GM12892 (cell line): ENCODE results near the gene TMEM25.

Experiments
- DNase-seq: peaks from one replicate; pipeline ENCODE4 v3.0.0; 2011; ENCODE audit not compliant: insufficient read length
- FAIRE-seq: peaks from 2 replicates; lab custom pipeline; 2011; peaks lifted over from hg19 to GRCh38; lab: Jason Lieb, UNC
- POLR2A ChIP-seq: IDR thresholded peaks from 2 replicates; pipeline ENCODE4 v1.6.1; 2011; ENCODE audit warnings: low read depth, low read length, control low read depth
- POLR2AphosphoS5 ChIP-seq: IDR thresholded peaks from 2 replicates; pipeline ENCODE4 v1.6.1; 2011; ENCODE audit warnings: low read depth, low read length, control low read depth
- TAF1 ChIP-seq: IDR thresholded peaks from 2 replicates; pipeline ENCODE4 v1.6.1; 2011; ENCODE audit warnings: low read depth, mild to moderate bottlenecking, control low read depth, low read length, borderline replicate concordance

TMEM25 gene

GRCh38 chr11:118532852-118533768 is 2.1 kb downstream of the TMEM25 start:
- FAIRE-seq (no peak), DNase-seq (no peak)
- no peak for TF ChIP-seq TAF1
- no peak for TF ChIP-seq POLR2AphosphoS5
- no peak for TF ChIP-seq POLR2A

GRCh38 chr11:118533769-118534729 is 3.1 kb downstream of the TMEM25 start:
- DNase-seq, result no peak
- TF ChIP-seq POLR2AphosphoS5 (no peak), TAF1 (no peak), POLR2A (no peak)
- no peak for FAIRE-seq

DNA sequence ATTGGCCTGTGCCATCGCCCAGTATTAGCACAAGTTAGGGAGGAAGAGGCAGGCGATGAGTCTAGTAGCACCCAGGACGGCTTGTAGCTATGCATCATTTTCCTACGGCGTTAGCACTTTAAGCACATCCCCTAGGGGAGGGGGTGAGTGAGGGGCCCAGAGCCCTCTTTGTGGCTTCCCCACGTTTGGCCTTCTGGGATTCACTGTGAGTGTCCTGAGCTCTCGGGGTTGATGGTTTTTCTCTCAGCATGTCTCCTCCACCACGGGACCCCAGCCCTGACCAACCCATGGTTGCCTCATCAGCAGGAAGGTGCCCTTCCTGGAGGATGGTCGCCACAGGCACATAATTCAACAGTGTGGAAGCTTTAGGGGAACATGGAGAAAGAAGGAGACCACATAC is 4.3 kb downstream of the TMEM25 start:
- DNase-seq (no peak), FAIRE-seq (no peak)
- TF ChIP-seq POLR2AphosphoS5 (no peak), POLR2A (no peak), TAF1 (no peak)

DNA sequence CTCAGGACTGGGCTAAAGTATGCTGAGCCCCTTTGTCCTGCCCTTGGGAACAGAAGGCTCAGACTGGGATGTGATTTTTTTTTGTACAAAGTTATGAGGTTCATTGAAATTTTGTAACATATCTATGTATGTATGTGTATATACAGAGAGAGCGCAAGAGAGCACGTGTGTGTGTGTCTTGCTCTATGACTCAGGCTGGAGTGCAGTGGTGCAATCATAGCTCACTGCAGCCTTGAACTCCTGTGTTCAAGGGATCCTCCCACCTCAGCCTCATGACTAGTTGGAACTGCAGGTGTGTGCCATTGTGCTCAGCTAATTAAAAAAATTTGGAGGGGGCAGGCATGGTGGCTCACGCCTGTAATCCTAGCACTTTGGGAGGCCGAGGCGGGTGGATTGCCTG is 5.7 kb downstream of the TMEM25 start:
- DNase-seq (no peak), FAIRE-seq (no peak)
- TF ChIP-seq POLR2A, result no peak

DNA sequence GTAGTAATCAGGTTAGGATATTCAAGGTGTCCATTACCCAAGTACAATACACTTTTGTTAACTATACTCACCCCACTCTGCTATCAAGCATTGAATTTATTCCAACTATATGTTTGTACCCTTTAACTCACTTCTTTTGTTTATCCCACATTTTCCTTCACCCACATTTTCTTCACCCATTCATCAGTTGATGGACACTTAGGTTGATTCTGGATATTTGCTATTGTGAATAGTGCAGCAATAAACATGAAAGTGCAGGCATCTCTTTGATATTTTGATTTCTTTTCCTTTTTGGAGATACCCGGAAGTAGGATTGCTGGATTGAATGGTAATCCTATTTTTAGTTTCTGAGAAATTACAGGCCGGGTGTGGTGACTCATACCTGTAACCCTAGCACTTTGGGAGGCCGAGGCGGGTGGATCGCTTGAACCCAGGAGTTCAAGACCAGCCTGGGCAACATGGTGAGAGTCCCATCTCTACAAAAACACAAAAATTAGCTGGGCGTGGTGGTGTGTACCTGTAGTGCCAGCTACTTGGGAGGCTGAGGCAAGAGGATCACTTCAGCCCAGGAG is 6.5 kb downstream of the TMEM25 start:
- DNase-seq, result no peak
- FAIRE-seq, result no peak
- TF ChIP-seq POLR2AphosphoS5 (no peak), TAF1 (no peak), POLR2A (no peak)

DNA sequence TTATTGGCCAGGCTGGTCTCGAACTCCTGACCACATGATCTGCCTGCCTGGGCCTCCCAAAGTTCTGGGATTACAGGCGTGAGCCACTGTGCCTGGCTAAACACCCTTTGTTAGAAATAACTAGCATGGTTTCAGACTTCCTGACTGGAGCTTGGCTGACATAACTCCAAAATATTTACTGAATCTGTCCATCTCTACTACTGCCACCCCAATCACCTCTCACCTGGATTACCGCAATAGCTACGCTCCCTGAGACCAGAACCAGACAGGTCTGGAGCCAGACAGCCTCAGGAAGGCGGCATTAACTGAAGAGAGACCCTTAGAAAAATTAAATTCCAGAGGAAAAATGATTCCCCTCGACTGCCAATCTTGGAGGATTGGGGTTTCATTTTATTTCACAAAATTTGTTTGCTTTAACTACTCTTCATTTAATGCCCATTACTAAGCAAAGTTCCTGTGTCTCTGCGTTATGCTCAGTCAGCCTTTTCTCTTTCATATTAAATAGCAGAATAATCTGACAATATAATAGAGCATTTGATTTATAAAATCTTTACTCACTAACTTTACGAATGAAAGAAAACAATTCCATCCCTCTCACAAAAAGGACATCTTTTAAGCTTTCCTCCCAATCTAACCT is 13.1 kb downstream of the TMEM25 start:
- FAIRE-seq (no peak), DNase-seq (no peak)
- no peak for TF ChIP-seq POLR2A

DNA sequence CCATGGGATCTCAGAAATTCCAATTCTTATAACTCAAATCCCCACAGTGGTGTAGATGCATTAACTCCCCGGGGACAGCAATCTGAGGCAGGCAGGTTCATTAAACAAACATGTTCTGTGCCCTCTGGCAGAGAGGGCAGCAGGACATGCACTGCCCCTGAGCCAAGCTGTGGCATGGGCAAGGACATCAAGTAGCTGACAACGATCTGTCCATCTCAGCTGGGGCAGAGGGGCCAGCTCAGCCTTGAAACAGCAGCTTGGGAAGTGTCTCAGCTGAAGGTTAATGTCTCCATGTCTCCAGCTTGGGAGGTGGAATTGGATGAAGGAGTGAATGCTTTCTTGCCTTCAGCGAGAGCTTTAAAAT is 13.6 kb downstream of the TMEM25 start:
- DNase-seq, result no peak
- TF ChIP-seq TAF1 (no peak), POLR2AphosphoS5 (no peak), POLR2A (no peak)
- FAIRE-seq, result no peak

DNA sequence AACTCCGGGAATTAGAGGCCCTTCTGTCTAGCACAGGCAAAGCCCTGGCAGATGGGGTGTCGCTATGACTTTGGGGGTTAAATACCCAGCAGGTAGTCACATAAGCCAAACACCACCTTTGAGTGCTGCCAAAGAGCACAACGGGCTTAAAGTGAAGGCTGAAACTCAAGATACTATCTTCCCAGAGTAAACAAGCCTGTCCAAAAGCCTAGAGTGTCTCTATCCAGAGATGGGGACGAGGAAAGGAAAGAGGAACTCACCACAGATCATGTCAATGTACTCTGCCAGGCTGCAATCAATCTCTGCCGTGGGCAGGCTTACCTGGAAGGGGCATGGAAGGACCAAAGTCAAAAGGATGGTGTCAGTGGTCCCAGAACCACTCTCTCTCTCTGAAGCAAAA is 14.5 kb downstream of the TMEM25 start:
- DNase-seq (no peak), FAIRE-seq (no peak)
- TF ChIP-seq POLR2A (no peak), TAF1 (no peak), POLR2AphosphoS5 (no peak)

GRCh38 chr11:118547132-118547531 is 16.1 kb downstream of the TMEM25 start:
- TF ChIP-seq POLR2AphosphoS5 (no peak), TAF1 (no peak), POLR2A (no peak)
- FAIRE-seq, result no peak
- no peak for DNase-seq

DNA sequence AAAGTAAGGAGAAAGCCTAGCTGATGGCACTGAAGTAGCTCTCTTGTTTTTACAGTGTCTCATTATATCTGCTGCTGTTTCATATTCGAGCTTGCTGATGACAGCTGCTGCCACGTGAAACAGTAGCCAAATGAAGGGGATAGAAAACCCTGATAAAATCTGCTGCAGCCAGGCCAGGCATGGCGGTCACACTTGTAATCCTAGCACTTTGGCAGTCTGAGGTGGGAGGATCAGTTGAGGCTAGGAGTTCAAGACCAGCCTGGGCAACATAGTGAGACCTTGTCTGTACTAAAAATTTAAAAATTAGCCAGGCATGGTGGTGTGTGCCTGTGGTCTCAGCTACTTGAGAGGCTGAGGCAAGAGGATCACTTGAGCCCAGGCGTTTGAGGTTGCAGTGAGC is 21.3 kb downstream of the TMEM25 start:
- FAIRE-seq (no peak), DNase-seq (no peak)
- TF ChIP-seq POLR2A (no peak), TAF1 (no peak), POLR2AphosphoS5 (no peak)

DNA sequence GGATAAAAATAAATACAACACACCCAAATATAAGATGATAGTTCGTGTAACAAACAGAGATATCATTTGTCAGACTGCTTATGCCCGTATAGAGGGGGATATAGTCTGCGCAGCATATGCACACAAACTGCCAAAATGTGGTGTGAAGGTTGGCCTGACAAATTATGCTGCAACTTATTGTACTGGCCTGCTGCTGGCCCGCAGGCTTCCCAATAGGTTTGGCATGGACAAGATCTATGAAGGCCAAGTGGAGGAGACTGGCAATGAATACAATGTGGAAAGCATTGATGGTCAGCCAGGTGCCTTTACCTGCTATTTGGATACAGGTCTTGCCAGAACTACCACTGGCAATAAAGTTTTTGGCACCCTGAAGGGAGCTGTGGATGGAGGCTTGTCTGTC is 29.8 kb downstream of the TMEM25 start:
- no peak for FAIRE-seq

More for the DNA sequence above, 29.8 kb downstream of the TMEM25 start:
- DNase-seq, result no peak
- no peak for TF ChIP-seq POLR2A
- TF ChIP-seq TAF1, result no peak
- TF ChIP-seq POLR2AphosphoS5, result no peak
